ENCODE measurements around the gene ZNF775. TPM values are rescaled to one million over a fixed set of nuclear protein-coding genes. Genes with fewer than 3 reads are reported as not detected.
A peak's percentile ranks its signal among the peaks of the same experiment; 100 is the strongest.

ZNF775 gene
- total RNA-seq, 3 donors from 2014 or later: 10.9 to 11.8 (median 11.3) TPM

DNA sequence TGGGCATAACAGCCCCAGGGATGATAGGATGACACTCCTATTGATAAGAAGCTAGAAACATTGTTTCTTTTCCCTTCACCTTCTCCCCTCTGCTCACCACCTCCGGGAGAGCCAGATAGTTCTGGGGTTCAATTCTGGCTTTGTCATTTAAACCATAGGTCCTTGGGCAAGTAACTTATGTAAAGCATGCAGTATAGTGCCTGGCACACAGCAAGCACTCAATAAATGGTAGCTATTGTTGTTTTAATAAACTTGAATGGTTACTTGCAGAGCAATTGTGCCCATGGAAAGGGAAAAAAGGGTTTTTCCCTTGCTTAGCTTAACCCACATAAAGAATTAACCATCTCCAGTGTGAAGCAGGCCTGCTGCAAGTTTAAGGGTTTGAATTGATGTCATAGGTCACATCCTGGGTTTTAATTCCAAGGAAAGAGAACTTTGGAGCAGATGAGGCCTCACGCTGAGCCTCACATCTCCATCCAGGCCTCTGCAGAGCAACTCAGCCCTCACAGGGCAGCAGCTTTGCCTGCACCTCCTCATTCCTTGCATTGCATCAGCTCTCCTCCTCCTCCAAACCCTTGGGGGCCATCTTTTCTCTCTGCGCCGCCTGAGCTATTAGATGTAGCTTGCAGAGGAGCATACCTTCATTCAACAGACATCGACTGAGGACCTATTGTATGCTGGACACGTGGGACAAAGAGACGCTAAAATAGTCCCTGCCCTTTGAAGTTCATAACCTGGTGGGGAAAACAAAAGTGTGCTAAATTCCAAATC, 22.9 kb downstream of the ZNF775 start:
- Histone ChIP-seq H3K4me3 (no peak overlapping the region), H3K36me3 (ENCODE audit: low read depth) (no peaks in the 10 kb centered on the region), H3K4me1 (ENCODE audit: low read depth) (peaks cover 30% of the 10 kb centered on the region), H3K9me3 (no peaks in the 10 kb centered on the region)
- intact Hi-C loops (cut with DNase I, micrococcal nuclease): no loop called here
- TF ChIP-seq, protein P1, sequence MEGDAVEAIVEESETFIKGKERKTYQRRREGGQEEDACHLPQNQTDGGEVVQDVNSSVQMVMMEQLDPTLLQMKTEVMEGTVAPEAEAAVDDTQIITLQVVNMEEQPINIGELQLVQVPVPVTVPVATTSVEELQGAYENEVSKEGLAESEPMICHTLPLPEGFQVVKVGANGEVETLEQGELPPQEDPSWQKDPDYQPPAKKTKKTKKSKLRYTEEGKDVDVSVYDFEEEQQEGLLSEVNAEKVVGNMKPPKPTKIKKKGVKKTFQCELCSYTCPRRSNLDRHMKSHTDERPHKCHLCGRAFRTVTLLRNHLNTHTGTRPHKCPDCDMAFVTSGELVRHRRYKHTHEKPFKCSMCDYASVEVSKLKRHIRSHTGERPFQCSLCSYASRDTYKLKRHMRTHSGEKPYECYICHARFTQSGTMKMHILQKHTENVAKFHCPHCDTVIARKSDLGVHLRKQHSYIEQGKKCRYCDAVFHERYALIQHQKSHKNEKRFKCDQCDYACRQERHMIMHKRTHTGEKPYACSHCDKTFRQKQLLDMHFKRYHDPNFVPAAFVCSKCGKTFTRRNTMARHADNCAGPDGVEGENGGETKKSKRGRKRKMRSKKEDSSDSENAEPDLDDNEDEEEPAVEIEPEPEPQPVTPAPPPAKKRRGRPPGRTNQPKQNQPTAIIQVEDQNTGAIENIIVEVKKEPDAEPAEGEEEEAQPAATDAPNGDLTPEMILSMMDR (IDR thresholded peaks at IDR 0.05): no peak
- DNase-seq (no peak), ATAC-seq (no peak)

DNA sequence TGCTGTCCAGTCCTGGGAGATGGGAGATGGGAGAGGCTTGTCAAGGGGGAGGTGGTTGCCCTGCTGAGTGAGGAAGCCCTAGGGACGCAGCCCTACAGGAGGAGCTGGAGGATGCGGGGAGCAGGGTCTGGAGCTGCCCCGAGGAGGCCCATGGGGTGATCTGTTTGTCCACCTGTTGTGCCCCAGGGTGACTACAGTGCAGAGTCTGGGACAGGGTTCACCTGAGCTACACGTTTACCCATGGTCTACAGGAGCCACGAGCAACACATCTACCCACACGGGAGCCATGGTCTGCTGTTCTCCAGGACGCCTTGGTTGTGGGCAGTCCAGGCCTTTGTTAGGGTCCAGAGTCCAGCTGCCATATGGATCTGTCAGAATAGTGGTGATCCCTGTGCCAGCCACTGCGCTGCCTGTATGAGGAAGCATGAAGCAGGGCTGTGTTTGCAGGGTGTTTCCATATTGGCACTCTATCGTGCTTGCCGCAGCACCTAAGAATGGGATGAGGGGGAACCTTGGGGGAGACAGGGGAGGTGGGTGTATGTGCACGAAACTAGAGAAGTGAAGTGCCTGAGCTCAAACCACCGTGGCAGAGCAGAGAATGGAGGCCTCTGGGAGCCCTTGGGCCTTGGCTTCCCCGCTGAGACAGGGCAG, 23.7 kb downstream of the ZNF775 start:
- DNase-seq: peak; percentile 78 to 85 (median 79)

DNA sequence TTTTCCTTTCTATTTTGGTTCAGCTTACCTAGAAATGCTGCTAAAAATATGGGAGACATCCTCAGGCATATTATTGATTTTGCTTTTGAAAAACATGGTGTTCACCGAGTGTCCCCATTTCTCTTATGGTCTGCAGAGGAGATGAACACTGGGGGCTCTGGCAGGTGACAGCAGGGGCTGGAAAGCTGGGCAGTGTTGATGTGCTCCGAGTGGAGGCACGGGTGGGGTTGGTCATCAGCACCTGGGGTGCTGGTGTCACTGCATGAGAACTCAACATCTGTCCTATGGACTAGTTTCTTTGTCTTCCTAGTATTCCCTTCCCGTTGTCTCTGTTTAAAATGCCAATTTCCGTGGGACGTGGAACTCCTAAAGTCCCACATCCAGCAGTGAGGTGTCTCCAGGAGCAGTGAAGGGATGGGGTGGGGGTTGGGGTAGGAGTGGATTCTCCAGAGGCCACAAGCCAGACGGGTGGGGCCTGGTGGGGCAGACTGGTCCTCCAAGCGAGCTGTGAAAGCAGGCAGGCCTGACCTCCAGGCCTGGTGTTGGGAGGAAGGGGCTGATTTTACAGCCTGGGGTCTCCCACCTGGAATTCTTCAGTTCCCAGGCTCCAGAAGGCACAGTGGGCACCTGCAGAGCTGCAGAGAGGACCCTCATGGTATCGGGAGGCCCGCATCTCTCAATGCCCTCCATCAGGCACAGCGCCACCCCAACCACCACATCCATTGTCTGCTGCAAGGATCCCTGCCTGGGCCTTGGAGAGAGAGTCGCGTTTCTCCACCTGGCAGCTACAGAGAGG, 24.4 kb downstream of the ZNF775 start:
- DNase-seq (no peak), ATAC-seq (no peak)
- peaks cover 30% of the 10 kb centered on the region for H3K4me1 ChIP-seq (ENCODE audit: low read depth)
- H3K9me3 ChIP-seq: no peaks in the 10 kb centered on the region
- H3K4me3 ChIP-seq: no peak overlapping the region
- TF ChIP-seq, protein P1 (IDR thresholded peaks at IDR 0.05): no peak
- intact Hi-C loops (cut with DNase I, micrococcal nuclease): no loop called here
- no peaks in the 10 kb centered on the region for H3K36me3 ChIP-seq (ENCODE audit: low read depth)

More for the DNA sequence above, 23.7 kb downstream of the ZNF775 start:
- Histone ChIP-seq H3K4me1 (ENCODE audit: low read depth) (peaks cover 30% of the 10 kb centered on the region), H3K9me3 (no peaks in the 10 kb centered on the region), H3K36me3 (ENCODE audit: low read depth) (no peaks in the 10 kb centered on the region), H3K4me3 (no peak overlapping the region)
- intact Hi-C loops (cut with DNase I, micrococcal nuclease): no loop called here
- TF ChIP-seq, protein P1 (IDR thresholded peaks at IDR 0.05): no peak
- ATAC-seq: peak; percentile 57

DNA sequence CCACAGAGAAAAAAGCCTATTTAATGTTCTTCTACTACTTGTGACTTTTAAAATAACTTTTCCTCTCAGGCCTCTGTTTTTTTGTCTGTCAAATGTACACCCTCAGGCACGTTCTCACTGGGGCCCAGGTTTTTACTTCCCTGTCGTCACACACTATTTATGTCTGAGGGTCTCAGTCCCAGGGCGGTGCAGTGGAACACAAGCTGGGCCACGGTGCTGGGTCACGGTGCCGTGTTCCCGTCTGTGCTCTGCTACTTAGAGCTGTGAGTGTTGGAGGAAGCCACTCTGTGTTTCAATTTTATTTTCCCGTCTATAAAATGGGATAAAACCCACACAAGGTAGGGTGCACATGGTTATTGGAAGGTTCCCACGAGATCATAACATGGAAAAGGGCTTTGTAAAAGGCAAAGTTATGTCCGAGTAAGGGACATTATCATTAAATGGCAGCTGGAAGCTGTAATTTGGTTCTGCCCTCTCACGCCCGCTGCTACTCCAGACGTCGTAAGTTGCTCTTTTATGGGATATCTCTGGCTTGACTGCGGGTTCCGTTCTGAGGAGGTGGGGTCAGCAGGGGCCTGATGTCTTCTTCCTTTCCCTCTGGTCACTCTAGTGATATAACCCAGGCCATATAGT, 25.2 kb downstream of the ZNF775 start:
- intact Hi-C loops (cut with DNase I, micrococcal nuclease): no loop called here
- Histone ChIP-seq H3K9me3 (no peaks in the 10 kb centered on the region), H3K36me3 (ENCODE audit: low read depth) (no peaks in the 10 kb centered on the region), H3K4me1 (ENCODE audit: low read depth) (peaks cover 30% of the 10 kb centered on the region), H3K4me3 (no peak overlapping the region)
- no peak for DNase-seq
- ATAC-seq: peak; percentile 4
- TF ChIP-seq, protein P1 (IDR thresholded peaks at IDR 0.05): no peak
